ENCODE results near the gene RND1. TPM values are rescaled to one million over a fixed set of nuclear protein-coding genes. Genes with fewer than 3 reads are reported as not detected.

RND1 gene
- total RNA-seq, 4 donors from 2014 or later: 0.88 to 22.1 TPM; not detected in 2

DNA sequence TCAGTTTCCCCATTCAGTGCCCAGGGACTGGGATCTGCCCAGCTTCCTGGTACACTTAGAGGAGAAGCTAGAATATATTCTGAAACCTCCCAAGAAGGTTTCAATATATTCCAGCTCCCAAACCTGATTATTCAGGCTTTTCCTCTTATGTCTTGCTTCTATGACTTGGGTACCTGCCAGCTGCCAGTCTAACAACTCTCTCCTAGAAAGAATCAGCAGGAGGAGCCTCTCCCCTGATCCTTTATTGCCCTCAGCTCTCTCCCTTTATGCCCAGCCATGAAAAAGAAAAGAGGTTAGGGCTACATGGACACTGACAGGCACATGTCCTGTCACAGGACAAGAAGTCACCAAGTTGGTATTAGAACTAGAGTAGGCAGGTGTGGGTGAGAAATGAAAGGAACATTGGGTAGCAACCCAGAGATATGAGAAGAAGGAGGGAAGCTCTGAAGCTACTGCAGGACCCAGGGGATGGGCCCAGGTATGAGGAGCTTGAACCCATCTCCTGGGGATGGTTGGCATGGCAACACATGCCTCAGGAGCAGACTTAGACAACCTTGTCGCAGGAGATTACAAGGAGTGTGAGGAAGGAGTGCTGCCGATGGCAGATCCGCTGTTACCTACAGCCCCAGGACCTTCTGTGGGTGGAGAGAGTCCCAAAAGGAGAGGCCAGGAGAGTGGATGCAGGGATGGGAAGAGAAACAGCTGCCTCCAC lies 49.4 kb downstream of the RND1 start:
- H3K27me3 ChIP-seq: no peaks in the 10 kb centered on the region
- intact Hi-C loops (cut with DNase I; ENCODE audit: low total_unique reads): no loop called here
- peaks cover 7 to 10% of the 10 kb centered on the region in 2 donors for H3K4me1 ChIP-seq
- no peaks in the 10 kb centered on the region for H3K36me3 ChIP-seq
- H3K4me3 ChIP-seq: peak overlapping the region; percentile 72 to 97
- H3K9me3 ChIP-seq: no peaks in the 10 kb centered on the region
- no peak for TF ChIP-seq POLR2A (IDR thresholded peaks at IDR 0.05)
- TF ChIP-seq, protein P1, sequence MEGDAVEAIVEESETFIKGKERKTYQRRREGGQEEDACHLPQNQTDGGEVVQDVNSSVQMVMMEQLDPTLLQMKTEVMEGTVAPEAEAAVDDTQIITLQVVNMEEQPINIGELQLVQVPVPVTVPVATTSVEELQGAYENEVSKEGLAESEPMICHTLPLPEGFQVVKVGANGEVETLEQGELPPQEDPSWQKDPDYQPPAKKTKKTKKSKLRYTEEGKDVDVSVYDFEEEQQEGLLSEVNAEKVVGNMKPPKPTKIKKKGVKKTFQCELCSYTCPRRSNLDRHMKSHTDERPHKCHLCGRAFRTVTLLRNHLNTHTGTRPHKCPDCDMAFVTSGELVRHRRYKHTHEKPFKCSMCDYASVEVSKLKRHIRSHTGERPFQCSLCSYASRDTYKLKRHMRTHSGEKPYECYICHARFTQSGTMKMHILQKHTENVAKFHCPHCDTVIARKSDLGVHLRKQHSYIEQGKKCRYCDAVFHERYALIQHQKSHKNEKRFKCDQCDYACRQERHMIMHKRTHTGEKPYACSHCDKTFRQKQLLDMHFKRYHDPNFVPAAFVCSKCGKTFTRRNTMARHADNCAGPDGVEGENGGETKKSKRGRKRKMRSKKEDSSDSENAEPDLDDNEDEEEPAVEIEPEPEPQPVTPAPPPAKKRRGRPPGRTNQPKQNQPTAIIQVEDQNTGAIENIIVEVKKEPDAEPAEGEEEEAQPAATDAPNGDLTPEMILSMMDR (IDR thresholded peaks at IDR 0.05): no peak
- peak overlapping the region; percentile 97 to 98 for H3K27ac ChIP-seq
- DNase-seq: no peak

DNA sequence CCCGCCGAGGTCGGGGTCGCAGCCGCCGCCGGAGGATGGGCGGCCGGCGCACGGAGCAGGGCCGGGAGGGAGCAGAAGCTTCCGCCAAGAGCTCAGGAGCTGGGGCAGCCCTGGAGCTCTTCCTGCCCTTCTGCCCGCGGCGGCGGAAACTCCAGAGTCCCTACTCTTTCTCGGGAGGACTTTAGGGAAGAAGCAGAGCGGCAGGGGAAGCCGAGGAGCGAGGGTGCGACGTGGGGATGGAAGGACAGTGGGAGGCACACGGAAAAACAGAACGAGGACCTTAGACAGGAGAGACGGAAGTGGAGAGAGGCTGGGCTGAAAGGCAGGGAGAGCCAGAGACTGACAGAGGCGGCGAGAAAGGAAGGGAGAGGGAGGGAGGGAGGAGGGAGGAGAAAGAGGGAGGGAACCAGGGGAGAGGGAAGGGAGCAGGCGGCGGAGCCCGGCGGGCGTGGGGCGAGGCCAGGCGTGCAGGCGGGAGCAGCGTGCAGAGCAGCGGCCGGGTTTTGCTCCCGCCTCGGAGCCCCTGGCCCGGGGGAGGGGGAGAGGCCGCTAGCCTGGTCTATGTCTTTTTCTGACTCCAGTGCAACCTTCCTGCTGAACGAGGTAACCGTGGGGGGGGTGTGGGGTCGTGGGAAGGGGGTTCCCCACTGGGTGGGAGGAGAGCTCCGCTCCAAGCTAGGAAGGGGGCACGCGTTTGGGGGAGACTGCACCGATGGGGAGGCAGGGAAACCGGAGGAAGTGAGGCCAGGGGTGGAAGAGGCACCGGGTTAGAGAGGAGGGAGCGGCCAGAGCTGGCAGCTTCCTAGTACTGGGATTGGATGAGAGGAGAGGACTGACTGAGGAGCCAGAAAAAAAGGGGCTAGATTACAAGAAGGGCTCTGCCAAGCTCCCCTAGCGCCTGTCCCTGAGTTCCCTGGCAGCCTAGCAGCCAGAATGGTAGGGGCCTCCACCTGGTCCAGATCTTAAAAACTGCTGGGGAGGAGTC lies 50.3 kb downstream of the RND1 start:
- Histone ChIP-seq H3K9me3 (no peaks in the 10 kb centered on the region), H3K36me3 (no peaks in the 10 kb centered on the region), H3K4me1 (peaks cover 7 to 12% of the 10 kb centered on the region in 2 donors), H3K27ac (peak overlapping the region; percentile 97 to 98), H3K4me3 (peak overlapping the region; percentile 72 to 97), H3K27me3 (no peaks in the 10 kb centered on the region)
- intact Hi-C loops (cut with DNase I; ENCODE audit: low total_unique reads): no loop called here
- TF ChIP-seq, protein P1 (IDR thresholded peaks at IDR 0.05): no peak
- peak; percentile 44 to 70 for TF ChIP-seq POLR2A (IDR thresholded peaks at IDR 0.05)
- peak; percentile 80 to 82 for DNase-seq

DNA sequence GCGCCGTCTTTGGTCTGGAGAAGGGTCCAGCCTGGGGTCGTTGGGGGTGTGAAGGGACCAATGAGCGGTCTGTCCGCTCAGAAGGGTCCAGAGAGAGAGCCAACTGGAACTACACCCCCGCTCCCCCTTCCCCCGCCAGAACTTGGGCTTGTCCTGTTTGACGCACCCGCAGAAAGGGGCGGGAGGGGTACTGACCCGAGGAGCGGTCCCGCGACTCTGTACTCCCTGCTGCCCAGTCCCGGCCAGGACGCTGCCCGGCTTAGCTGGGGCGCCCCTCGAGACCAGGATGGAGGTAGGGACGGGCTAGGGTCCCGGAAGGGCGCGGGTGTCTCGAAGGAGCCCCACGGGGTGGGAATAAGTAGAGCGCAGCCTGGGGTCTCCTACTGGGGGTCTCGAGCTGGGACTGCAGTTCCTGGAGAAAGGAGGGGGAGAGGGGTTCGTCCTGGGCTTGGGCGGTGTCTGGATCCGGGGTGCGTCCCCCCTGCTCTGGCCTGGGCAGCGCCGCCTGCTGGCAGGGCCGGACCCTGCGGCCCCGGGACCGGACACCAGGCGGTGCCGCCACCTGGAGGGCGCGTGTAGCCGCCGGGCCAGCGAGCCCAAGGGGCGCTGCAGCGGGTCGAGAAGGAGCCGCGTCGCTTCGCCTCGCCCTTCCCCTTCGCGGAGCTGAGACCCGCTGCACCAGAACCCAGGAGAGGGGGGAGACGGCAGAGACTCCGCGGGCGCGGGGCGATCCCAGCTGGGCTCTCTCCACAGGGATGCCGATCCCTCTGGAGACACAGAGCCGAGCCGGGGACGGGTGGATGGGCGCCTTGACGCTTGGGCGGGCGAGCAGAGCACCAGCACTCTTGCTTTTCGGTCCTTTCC lies 51.2 kb downstream of the RND1 start:
- Histone ChIP-seq H3K36me3 (no peaks in the 10 kb centered on the region), H3K4me3 (peak overlapping the region; percentile 72 to 97), H3K9me3 (no peaks in the 10 kb centered on the region), H3K27ac (peak overlapping the region; percentile 97 to 98), H3K4me1 (peaks cover 7 to 12% of the 10 kb centered on the region in 2 donors), H3K27me3 (no peaks in the 10 kb centered on the region)
- TF ChIP-seq, protein P1 (IDR thresholded peaks at IDR 0.05): peak; percentile 92 to 100 (median 98)
- TF ChIP-seq POLR2A (IDR thresholded peaks at IDR 0.05): peak; percentile 19 to 63
- intact Hi-C loops (cut with DNase I; ENCODE audit: low total_unique reads): no loop called here
- DNase-seq: peak; percentile 86 to 87

DNA sequence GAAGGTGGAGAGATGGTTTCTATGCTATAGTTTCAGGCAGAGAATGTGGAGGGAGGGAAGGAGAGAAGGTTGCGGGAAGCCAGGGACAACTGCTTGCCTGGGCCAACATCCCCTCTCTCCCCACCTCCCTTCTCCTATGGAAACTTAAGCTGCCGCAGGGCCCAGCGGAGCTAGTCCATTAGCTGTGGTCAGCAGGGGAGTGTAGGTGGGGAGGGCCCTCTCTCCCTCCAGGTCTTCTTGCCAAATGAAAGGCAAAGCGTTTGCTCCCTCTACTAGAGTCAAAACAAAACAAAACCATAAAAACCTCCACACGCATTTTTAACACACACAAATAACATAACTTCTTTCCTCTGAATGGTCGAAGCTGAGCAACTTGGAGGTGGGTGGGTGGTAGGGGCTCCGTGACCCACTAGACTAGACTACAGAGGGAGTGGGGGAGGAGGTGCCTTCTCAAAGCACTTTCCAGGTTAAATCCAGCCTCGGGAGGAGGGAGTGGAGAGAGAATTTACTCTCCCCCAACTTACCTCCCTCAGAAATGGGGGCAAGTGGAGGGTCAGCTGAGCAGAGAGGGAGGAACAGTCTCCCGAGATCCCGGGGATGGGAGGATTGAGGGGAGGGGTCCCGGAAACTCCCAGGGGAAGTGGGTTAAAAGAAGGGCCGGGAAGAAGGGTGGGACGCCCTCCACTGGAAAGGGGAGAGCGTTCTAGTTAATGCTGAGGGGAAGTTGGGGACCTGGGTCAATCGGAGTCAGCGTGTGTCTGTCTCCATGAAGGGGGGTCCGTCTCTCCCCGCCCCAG lies 52.0 kb downstream of the RND1 start:
- H3K27me3 ChIP-seq: no peaks in the 10 kb centered on the region
- H3K36me3 ChIP-seq: no peaks in the 10 kb centered on the region
- H3K4me1 ChIP-seq: peaks cover 7 to 12% of the 10 kb centered on the region in 2 donors
- peak overlapping the region; percentile 72 to 97 for H3K4me3 ChIP-seq
- peak in 1 of 2 donors; percentile 68 for DNase-seq
- H3K27ac ChIP-seq: peak overlapping the region; percentile 97 to 98
- intact Hi-C loops (cut with DNase I; ENCODE audit: low total_unique reads): no loop called here
- no peak for TF ChIP-seq POLR2A (IDR thresholded peaks at IDR 0.05)
- TF ChIP-seq, protein P1 (IDR thresholded peaks at IDR 0.05): no peak
- no peaks in the 10 kb centered on the region for H3K9me3 ChIP-seq
